ENCODE results near the gene GDF3.
"Not testable (repeated sequence)": the region's sequence is repeated elsewhere in the genome, so short reads cannot be mapped to it uniquely, and the experiment has no call there.

Gene GDF3

DNA sequence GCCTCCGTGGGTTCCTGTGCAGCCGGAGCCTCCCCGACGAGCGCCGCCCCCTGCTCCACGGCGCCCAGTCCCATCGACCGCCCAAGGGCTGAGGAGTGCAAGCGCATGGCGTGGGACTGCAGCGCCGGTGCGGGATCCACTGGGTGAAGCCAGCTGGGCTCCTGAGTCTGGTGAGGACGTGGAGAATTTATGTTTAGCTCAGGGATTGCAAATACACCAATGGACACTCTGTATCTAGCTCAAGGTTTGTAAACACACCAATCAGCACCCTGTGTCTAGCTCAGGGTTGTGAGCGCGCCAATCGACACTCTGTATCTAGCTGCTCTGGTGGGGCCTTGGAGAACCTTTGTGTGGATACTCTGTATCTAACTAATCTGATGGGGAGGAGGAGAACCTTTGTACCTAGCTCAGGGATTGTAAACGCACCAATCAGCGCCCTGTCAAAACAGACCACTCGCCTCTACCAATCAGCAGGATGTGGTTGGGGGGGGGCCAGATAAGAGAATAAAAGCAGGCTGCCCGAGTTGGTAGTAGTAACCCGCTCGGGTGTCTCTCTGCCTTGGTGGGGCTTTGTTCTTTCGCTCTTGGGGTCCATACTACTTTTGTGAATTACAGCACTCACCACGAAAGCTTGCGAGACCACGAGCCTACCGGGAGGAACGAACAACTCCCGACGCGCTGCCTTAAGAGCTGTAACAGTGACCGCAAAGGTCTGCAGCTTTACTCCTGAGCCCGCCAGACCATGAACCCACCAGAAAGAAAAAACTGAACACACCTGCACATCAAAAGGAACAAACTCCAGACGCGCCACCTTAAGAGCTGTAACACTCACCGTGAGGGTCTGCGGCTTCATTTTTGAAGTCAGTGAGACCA, 55.2 kb downstream of the GDF3 start:
- Mint-ChIP-seq H3K4me1 (peaks cover 27% of the 10 kb centered on the region), H3K4me3 (peak overlapping the region; percentile 85 to 92), H3K27ac (peak overlapping the region; percentile 80 to 91)
- not testable (repeated sequence) for H3K9me3 Mint-ChIP-seq, H3K27me3 Mint-ChIP-seq
- ATAC-seq (peak; percentile 47), DNase-seq (peak; percentile 64 to 74)

Data from stimulated activated naive CD8-positive, alpha-beta T cell treated with anti-CD3 and anti-CD28 coated beads, Interleukin-15, amount 100 ng/mL, for 72 hours (primary cell).